ENCODE results near the gene MYB. TPM values are rescaled to one million over a fixed set of nuclear protein-coding genes. Genes with fewer than 3 reads are reported as not detected.
"Not testable (repeated sequence)": the region's sequence is repeated elsewhere in the genome, so short reads cannot be mapped to it uniquely, and the experiment has no call there.

Gene MYB
- total and polyA plus RNA-seq, 2 donors (not counting 3 experiments of a cell fraction or from before 2014, with no cell fraction given): 0.14 to 0.53 TPM

GRCh38 chr6:135141182-135141581, 39.9 kb upstream of the MYB start:
- Histone ChIP-seq H3K9me3 (replicated peaks; ENCODE audit: control insufficient read depth, insufficient read depth, low read length) (no peaks in the 10 kb centered on the region), H3K9ac (replicated peaks; ENCODE audit: extremely low read depth, insufficient read depth, low read length) (no peak overlapping the region), H4K20me1 (replicated peaks; ENCODE audit: control insufficient read depth, extremely low read depth, insufficient read depth, low read length) (no peaks in the 10 kb centered on the region), H3K36me3 (ENCODE audit: control insufficient read depth in 2 of 2, extremely low read depth in 1 of 2, insufficient read depth in 2 of 2, low read length in 2 of 2) (no peaks in the 10 kb centered on the region), H3K9me1 (replicated peaks; ENCODE audit: control insufficient read depth, extremely low read depth, insufficient read depth, low read length) (no peaks in the 10 kb centered on the region), H2AFZ (ENCODE audit: low read depth, low read length) (no peak overlapping the region), H3K27ac (ENCODE audit: insufficient read depth, low read depth, low read length) (no peak overlapping the region), H3K4me2 (ENCODE audit: insufficient read depth, low read length) (no peak overlapping the region), H3K4me1 (ENCODE audit: control insufficient read depth, extremely low read depth, insufficient read depth, low read length) (no peaks in the 10 kb centered on the region), H3K4me3 (replicated peaks in 1 of 3; ENCODE audit: insufficient read depth in 1 of 3, low read depth in 1 of 3, low read length in 3 of 3) (no peak overlapping the region), H3K27me3 (ENCODE audit: control insufficient read depth in 2 of 2, insufficient read depth in 2 of 2, low read length in 2 of 2) (peaks cover 10 to 14% of the 10 kb centered on the region in 2 experiments), H3K79me2 (ENCODE audit: control insufficient read depth, insufficient read depth, low read length) (no peaks in the 10 kb centered on the region)
- no peak for TF ChIP-seq GATA2 (IDR thresholded peaks at IDR 0.05; ENCODE audit: insufficient read depth, insufficient read length, low read depth, low read length)
- TF ChIP-seq EZH2 (IDR thresholded peaks at IDR 0.05; ENCODE audit: borderline replicate concordance, low read depth, low read length, severe bottlenecking): no peak
- no peak for TF ChIP-seq FOS (IDR thresholded peaks at IDR 0.05; ENCODE audit: borderline replicate concordance, insufficient read depth, low read length)
- no peak for TF ChIP-seq POLR2AphosphoS5 (IDR thresholded peaks at IDR 0.05; ENCODE audit: insufficient read depth, low read depth, low read length)
- no peak for TF ChIP-seq POLR2A (IDR thresholded peaks at IDR 0.05; ENCODE audit: low read depth, low read length)
- no peak for TF ChIP-seq MYC (IDR thresholded peaks at IDR 0.05; ENCODE audit: low read depth, low read length)
- dilution Hi-C loops (cut with MboI; ENCODE audit: extremely low pct_ligation_motif_present, low sequenced_read_pairs): no loop called here
- CTCF ChIA-PET: interaction anchor here (1.2 kb wide), 2 partner anchors 15 to 21 kb away, joined by 3 to 4 read pairs; no protein-coding TSS in a partner anchor
- FAIRE-seq (no peak), DNase-seq (ENCODE audit: low read depth, low spot score) (no peak)
- intact Hi-C loops (cut with micrococcal nuclease): no loop called here
- BruUV-seq (replicated peaks): no TSS peak
- POLR2A ChIA-PET: no interaction called here

DNA sequence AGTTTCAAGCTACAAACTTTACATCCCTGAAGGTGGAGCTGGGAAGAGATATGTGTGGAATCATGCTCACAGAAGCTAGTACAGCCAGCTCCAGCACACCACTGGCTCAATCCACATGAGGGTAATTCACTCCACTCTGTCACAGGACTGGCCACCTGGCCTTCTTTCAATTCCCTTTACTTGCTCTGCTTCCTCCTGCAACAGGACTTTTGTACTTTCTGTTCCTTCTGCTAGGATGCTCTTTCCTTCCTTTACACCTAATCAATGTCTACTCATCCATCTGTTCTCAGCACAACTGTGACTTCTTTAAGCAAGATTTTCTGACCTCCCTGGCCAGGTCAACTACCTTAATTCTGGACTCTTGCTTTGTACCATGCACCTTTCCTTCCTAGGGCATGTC, 39.4 kb upstream of the MYB start:
- intact Hi-C loops (cut with micrococcal nuclease) (no loop called here), dilution Hi-C loops (cut with MboI; ENCODE audit: extremely low pct_ligation_motif_present, low sequenced_read_pairs) (no loop called here)
- no peaks in the 10 kb centered on the region for H3K9me1 ChIP-seq (replicated peaks; ENCODE audit: control insufficient read depth, extremely low read depth, insufficient read depth, low read length)
- ChIA-PET CTCF (interaction anchor here (1.2 kb wide), 1 partner anchor 16 kb away, joined by 3 read pairs; no protein-coding TSS in a partner anchor), POLR2A (no interaction called here)
- DNase-seq (ENCODE audit: low read depth, low spot score): no peak
- H3K4me2 ChIP-seq (ENCODE audit: insufficient read depth, low read length): no peak overlapping the region
- H4K20me1 ChIP-seq (replicated peaks; ENCODE audit: control insufficient read depth, extremely low read depth, insufficient read depth, low read length): no peaks in the 10 kb centered on the region
- no peaks in the 10 kb centered on the region for H3K4me1 ChIP-seq (ENCODE audit: control insufficient read depth, extremely low read depth, insufficient read depth, low read length)
- H3K27ac ChIP-seq (ENCODE audit: insufficient read depth, low read depth, low read length): no peak overlapping the region
- H3K27me3 ChIP-seq (ENCODE audit: control insufficient read depth in 2 of 2, insufficient read depth in 2 of 2, low read length in 2 of 2): peaks cover 10 to 11% of the 10 kb centered on the region in 2 experiments
- H3K9me3 ChIP-seq (replicated peaks; ENCODE audit: control insufficient read depth, insufficient read depth, low read length): no peaks in the 10 kb centered on the region
- no TSS peak for BruUV-seq (replicated peaks)
- H3K36me3 ChIP-seq (ENCODE audit: control insufficient read depth in 2 of 2, extremely low read depth in 1 of 2, insufficient read depth in 2 of 2, low read length in 2 of 2): no peaks in the 10 kb centered on the region
- no peaks in the 10 kb centered on the region for H3K79me2 ChIP-seq (ENCODE audit: control insufficient read depth, insufficient read depth, low read length)
- no peak overlapping the region for H3K9ac ChIP-seq (replicated peaks; ENCODE audit: extremely low read depth, insufficient read depth, low read length)
- no peak overlapping the region for H3K4me3 ChIP-seq (replicated peaks in 1 of 3; ENCODE audit: insufficient read depth in 1 of 3, low read depth in 1 of 3, low read length in 3 of 3)
- no peak overlapping the region for H2AFZ ChIP-seq (ENCODE audit: low read depth, low read length)
- no peak for TF ChIP-seq JUN (IDR thresholded peaks at IDR 0.05; ENCODE audit: borderline replicate concordance, insufficient read depth, insufficient read length, low read depth)
- FAIRE-seq: no peak

DNA sequence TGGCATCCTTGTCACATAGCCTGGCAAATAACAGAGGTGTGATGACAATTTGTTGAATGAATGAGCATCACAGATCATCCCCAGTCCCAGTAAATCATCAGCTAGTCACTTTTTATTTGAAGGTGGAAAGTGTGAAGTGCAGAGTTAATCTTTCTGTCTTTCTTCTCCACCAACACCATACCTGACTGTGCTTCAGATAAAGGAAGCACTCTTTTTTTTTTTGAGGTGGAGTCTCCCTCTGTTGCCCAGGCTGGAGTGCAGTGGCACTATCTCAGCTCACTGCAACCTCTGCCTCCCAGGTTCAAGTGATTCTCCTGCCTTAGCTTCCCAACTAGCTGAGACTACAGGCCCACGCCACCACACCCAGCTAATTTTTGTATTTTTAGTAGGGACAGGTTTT, 38.9 kb upstream of the MYB start:
- H3K27me3 ChIP-seq (ENCODE audit: control insufficient read depth in 2 of 2, insufficient read depth in 2 of 2, low read length in 2 of 2); POLR2A ChIA-PET; H3K9me1 ChIP-seq (replicated peaks; ENCODE audit: control insufficient read depth, extremely low read depth, insufficient read depth, low read length); H3K4me3 ChIP-seq (replicated peaks in 1 of 3; ENCODE audit: insufficient read depth in 1 of 3, low read depth in 1 of 3, low read length in 3 of 3); H4K20me1 ChIP-seq (replicated peaks; ENCODE audit: control insufficient read depth, extremely low read depth, insufficient read depth, low read length); intact Hi-C loops (cut with micrococcal nuclease); H3K27ac ChIP-seq (ENCODE audit: insufficient read depth, low read depth, low read length); H3K79me2 ChIP-seq (ENCODE audit: control insufficient read depth, insufficient read depth, low read length); H3K9me3 ChIP-seq (replicated peaks; ENCODE audit: control insufficient read depth, insufficient read depth, low read length); H3K4me2 ChIP-seq (ENCODE audit: insufficient read depth, low read length); FAIRE-seq; H2AFZ ChIP-seq (ENCODE audit: low read depth, low read length); H3K4me1 ChIP-seq (ENCODE audit: control insufficient read depth, extremely low read depth, insufficient read depth, low read length); DNase-seq (ENCODE audit: low read depth, low spot score); H3K9ac ChIP-seq (replicated peaks; ENCODE audit: extremely low read depth, insufficient read depth, low read length); dilution Hi-C loops (cut with MboI; ENCODE audit: extremely low pct_ligation_motif_present, low sequenced_read_pairs); H3K36me3 ChIP-seq (ENCODE audit: control insufficient read depth in 2 of 2, extremely low read depth in 1 of 2, insufficient read depth in 2 of 2, low read length in 2 of 2); BruUV-seq (replicated peaks): not testable (repeated sequence)
- CTCF ChIA-PET: interaction anchor here (3.2 kb wide), 1 partner anchor 297 kb away, joined by 23 read pairs; no protein-coding TSS in a partner anchor

All from endothelial cell of umbilical vein (primary cell).